ENCODE measurements around the gene ACAA1.

ACAA1 gene

GRCh38 chr3:38148311-38148882 is 11.5 kb upstream of the ACAA1 start:
- no peak for DNase-seq (ENCODE audit: low spot score)
- TF ChIP-seq, protein P1, sequence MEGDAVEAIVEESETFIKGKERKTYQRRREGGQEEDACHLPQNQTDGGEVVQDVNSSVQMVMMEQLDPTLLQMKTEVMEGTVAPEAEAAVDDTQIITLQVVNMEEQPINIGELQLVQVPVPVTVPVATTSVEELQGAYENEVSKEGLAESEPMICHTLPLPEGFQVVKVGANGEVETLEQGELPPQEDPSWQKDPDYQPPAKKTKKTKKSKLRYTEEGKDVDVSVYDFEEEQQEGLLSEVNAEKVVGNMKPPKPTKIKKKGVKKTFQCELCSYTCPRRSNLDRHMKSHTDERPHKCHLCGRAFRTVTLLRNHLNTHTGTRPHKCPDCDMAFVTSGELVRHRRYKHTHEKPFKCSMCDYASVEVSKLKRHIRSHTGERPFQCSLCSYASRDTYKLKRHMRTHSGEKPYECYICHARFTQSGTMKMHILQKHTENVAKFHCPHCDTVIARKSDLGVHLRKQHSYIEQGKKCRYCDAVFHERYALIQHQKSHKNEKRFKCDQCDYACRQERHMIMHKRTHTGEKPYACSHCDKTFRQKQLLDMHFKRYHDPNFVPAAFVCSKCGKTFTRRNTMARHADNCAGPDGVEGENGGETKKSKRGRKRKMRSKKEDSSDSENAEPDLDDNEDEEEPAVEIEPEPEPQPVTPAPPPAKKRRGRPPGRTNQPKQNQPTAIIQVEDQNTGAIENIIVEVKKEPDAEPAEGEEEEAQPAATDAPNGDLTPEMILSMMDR (IDR thresholded peaks at IDR 0.05; ENCODE audit: extremely low read depth, insufficient read depth, missing control alignments) = no peak
- in situ Hi-C loops (cut with MboI; ENCODE audit: low pct_unique_long_range_greater_than_20kb, low sequenced_read_pairs, unreplicated experiment) = no loop called here

DNA sequence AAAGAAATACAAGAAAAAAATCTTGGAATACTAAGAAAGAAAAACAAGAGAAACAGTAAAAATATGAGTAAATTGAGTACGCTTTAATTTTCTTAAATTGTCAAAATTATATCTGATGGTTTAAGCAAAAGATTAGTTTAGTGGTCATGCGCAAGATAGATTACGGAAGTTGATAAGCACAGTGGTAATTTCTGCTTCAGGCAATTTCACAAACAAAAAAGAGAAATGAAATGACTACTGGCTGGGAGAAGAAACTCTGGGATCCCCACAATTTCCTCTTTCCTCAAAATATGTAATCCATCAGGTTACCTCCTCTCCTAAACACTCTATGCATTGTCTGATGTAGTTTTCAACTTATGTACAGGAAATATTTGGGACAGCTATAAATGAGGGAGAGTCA is 10.5 kb upstream of the ACAA1 start:
- TF ChIP-seq, protein P1 (IDR thresholded peaks at IDR 0.05; ENCODE audit: extremely low read depth, insufficient read depth, missing control alignments) = no peak
- in situ Hi-C loops (cut with MboI; ENCODE audit: low pct_unique_long_range_greater_than_20kb, low sequenced_read_pairs, unreplicated experiment) = no loop called here
- no peak for DNase-seq (ENCODE audit: low spot score)

DNA sequence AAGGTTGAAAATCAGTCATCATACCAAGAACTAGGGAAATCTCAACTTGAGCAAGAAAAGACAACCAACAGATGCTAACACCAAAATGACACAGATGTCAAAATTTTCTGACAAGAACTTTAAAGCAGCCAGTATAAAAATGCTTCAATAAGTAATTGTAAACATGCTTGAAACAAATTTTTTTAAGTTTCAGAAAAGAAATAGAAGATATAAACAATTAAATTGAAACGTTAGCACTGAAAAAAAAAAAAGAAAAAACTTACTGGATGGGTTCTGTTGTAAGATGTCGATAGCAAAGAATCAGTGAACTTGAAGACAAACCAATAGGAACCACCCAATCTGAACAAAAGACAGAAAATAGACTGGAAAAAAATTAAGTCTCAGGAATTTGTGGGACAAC is 9.6 kb upstream of the ACAA1 start:
- TF ChIP-seq, protein P1 (IDR thresholded peaks at IDR 0.05; ENCODE audit: extremely low read depth, insufficient read depth, missing control alignments) = no peak
- in situ Hi-C loops (cut with MboI; ENCODE audit: low pct_unique_long_range_greater_than_20kb, low sequenced_read_pairs, unreplicated experiment) = no loop called here
- no peak for DNase-seq (ENCODE audit: low spot score)

GRCh38 chr3:38143511-38143910 is 6.6 kb upstream of the ACAA1 start:
- TF ChIP-seq, protein P1 (IDR thresholded peaks at IDR 0.05; ENCODE audit: extremely low read depth, insufficient read depth, missing control alignments) = no peak
- no peak for DNase-seq (ENCODE audit: low spot score)
- in situ Hi-C loops (cut with MboI; ENCODE audit: low pct_unique_long_range_greater_than_20kb, low sequenced_read_pairs, unreplicated experiment) = no loop called here

- TF ChIP-seq, protein P1 (IDR thresholded peaks at IDR 0.05; ENCODE audit: extremely low read depth, insufficient read depth, missing control alignments) = no peak
- in situ Hi-C loops (cut with MboI; ENCODE audit: low pct_unique_long_range_greater_than_20kb, low sequenced_read_pairs, unreplicated experiment) = no loop called here
- no peak for DNase-seq (ENCODE audit: low spot score)
These were observed 6.0 kb upstream of the ACAA1 start for GRCh38 chr3:38142959-38143358.

DNA sequence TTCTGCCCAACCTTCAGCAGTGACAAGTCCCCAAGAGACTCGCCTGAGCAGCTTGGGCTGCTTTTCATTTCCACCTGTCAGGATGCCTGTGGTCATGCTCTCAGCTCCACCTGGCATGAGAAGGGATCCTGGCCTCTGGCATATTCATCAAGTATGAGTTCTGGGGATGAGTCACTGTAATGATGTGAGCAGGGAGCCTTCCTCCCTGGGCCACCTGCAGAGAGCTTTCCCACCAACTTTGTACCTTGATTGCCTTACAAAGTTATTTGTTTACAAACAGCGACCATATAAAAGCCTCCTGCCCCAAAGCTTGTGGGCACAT is 5.0 kb upstream of the ACAA1 start:
- TF ChIP-seq, protein P1 (IDR thresholded peaks at IDR 0.05; ENCODE audit: extremely low read depth, insufficient read depth, missing control alignments) = no peak
- no peak for DNase-seq (ENCODE audit: low spot score)
- in situ Hi-C loops (cut with MboI; ENCODE audit: low pct_unique_long_range_greater_than_20kb, low sequenced_read_pairs, unreplicated experiment) = no loop called here

Data from GM13977 (cell line).